HEK293 (cell line): ENCODE results near the gene FAM151B.

Experiments used
- CTCF ChIP-seq: fragments of 450-650 bp; formaldehyde crosslinking; IDR thresholded peaks from 2 replicates; pipeline ENCODE4 v1.5.1; 2016; ENCODE audit warnings: missing biosample characterization, missing genetic modification characterization
- SCRT1 ChIP-seq: fragments of 450-650 bp; formaldehyde crosslinking; IDR thresholded peaks from 2 replicates; pipeline ENCODE4 v1.5.1; 2016; ENCODE audit warnings: missing biosample characterization, missing genetic modification characterization, borderline replicate concordance
- ZBTB48 ChIP-seq: fragments of 450-650 bp; formaldehyde crosslinking; IDR thresholded peaks from 2 replicates; pipeline ENCODE4 v1.5.1; 2016; ENCODE audit warnings: missing biosample characterization, missing genetic modification characterization
- ZNF114 ChIP-seq: fragments of 450-650 bp; formaldehyde crosslinking; IDR thresholded peaks from 2 replicates; pipeline ENCODE4 v1.5.0; 2017; ENCODE audit warnings: missing biosample characterization, missing genetic modification characterization
- ZNF341 ChIP-seq: fragments of 450-650 bp; formaldehyde crosslinking; IDR thresholded peaks from 2 replicates; pipeline ENCODE4; 2016; ENCODE audit warnings: low read depth, missing biosample characterization, missing genetic modification characterization
- ZNF426 ChIP-seq: fragments of 450-650 bp; formaldehyde crosslinking; IDR thresholded peaks from 2 replicates; pipeline ENCODE4 v1.5.1; 2017; ENCODE audit warnings: missing biosample characterization, missing genetic modification characterization, mild to moderate bottlenecking, inconsistent platforms, moderate library complexity
- ZNF704 ChIP-seq: fragments of 450-650 bp; formaldehyde crosslinking; IDR thresholded peaks from 2 replicates; pipeline ENCODE4 v1.5.1; 2016; ENCODE audit warnings: missing biosample characterization, missing genetic modification characterization
- ZNF843 ChIP-seq: fragments of 450-650 bp; formaldehyde crosslinking; IDR thresholded peaks from 2 replicates; pipeline ENCODE4 v1.5.1; 2016; ENCODE audit warnings: missing biosample characterization, missing genetic modification characterization

DNA sequence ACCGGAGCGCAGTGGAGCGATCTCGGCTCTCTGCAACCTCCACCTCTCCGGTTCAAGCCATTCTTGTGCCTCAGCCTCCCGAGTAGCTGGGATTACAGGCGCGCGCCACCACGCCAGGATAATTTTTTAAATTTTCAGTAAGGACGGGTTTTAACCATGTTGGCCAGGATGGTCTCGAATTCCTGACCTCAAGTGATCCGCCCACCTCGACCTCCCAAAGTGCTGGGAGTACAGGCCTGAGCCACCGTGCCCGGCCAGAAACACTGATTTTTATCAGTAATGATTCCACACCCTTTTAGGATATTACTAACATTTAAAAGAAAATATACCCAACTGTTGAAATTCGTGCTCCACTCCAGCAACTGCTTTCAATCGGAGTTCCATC, 464 bp upstream of the FAM151B start:
- TF ChIP-seq ZNF341 (no peak), CTCF (tag by site-specific recombination) (no peak), ZNF704 (no peak), ZNF843 (no peak), ZBTB48 (tag by site-specific recombination) (no peak), ZNF114 (tag by site-specific recombination) (no peak), SCRT1 (tag by site-specific recombination) (no peak), ZNF426 (tag by site-specific recombination) (no peak)
